ENCODE measurements around the gene APOA1.

The APOA1 gene

GRCh38 chr11:116832350-116833290, 4.8 kb downstream of the APOA1 start:
- H3K9me3 ChIP-seq (replicated peaks; ENCODE audit: low read length): no peaks in the 10 kb centered on the region
- H3K4me2 ChIP-seq (ENCODE audit: low read length): no peak overlapping the region
- H3K4me3 ChIP-seq (ENCODE audit: low read length): no peak overlapping the region
- H3K36me3 ChIP-seq (ENCODE audit: insufficient read depth, low read length): no peaks in the 10 kb centered on the region
- H3K27me3 ChIP-seq (ENCODE audit: control insufficient read depth, insufficient read depth, low read length): no peaks in the 10 kb centered on the region
- H3K9ac ChIP-seq (ENCODE audit: low read depth, low read length): no peak overlapping the region
- H3K4me1 ChIP-seq (ENCODE audit: control insufficient read depth, insufficient read depth, low read length): peaks cover 17% of the 10 kb centered on the region

DNA sequence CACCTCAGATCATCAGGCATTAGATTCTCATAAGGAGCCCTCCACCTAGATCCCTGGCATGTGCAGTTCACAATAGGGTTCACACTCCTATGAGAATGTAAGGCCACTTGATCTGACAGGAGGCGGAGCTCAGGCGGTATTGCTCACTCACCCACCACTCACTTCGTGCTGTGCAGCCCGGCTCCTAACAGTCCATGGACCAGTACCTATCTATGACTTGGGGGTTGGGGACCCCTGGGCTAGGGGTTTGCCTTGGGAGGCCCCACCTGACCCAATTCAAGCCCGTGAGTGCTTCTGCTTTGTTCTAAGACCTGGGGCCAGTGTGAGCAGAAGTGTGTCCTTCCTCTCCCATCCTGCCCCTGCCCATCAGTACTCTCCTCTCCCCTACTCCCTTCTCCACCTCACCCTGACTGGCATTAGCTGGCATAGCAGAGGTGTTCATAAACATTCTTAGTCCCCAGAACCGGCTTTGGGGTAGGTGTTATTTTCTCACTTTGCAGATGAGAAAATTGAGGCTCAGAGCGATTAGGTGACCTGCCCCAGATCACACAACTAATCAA, 5.6 kb downstream of the APOA1 start:
- Histone ChIP-seq H3K9me3 (replicated peaks; ENCODE audit: low read length) (no peaks in the 10 kb centered on the region), H3K4me3 (ENCODE audit: low read length) (no peak overlapping the region), H3K4me1 (ENCODE audit: control insufficient read depth, insufficient read depth, low read length) (peaks cover 17% of the 10 kb centered on the region), H3K36me3 (ENCODE audit: insufficient read depth, low read length) (no peaks in the 10 kb centered on the region), H3K27me3 (ENCODE audit: control insufficient read depth, insufficient read depth, low read length) (no peaks in the 10 kb centered on the region), H3K9ac (ENCODE audit: low read depth, low read length) (no peak overlapping the region), H3K4me2 (ENCODE audit: low read length) (no peak overlapping the region)

GRCh38 chr11:116830184-116830912, 7.1 kb downstream of the APOA1 start:
- peaks cover 8% of the 10 kb centered on the region for H3K4me1 ChIP-seq (ENCODE audit: control insufficient read depth, insufficient read depth, low read length)
- H3K4me2 ChIP-seq (ENCODE audit: low read length): no peak overlapping the region
- H3K9ac ChIP-seq (ENCODE audit: low read depth, low read length): no peak overlapping the region
- no peaks in the 10 kb centered on the region for H3K36me3 ChIP-seq (ENCODE audit: insufficient read depth, low read length)
- no peaks in the 10 kb centered on the region for H3K9me3 ChIP-seq (replicated peaks; ENCODE audit: low read length)
- no peak overlapping the region for H3K4me3 ChIP-seq (ENCODE audit: low read length)
- H3K27me3 ChIP-seq (ENCODE audit: control insufficient read depth, insufficient read depth, low read length): no peaks in the 10 kb centered on the region

DNA sequence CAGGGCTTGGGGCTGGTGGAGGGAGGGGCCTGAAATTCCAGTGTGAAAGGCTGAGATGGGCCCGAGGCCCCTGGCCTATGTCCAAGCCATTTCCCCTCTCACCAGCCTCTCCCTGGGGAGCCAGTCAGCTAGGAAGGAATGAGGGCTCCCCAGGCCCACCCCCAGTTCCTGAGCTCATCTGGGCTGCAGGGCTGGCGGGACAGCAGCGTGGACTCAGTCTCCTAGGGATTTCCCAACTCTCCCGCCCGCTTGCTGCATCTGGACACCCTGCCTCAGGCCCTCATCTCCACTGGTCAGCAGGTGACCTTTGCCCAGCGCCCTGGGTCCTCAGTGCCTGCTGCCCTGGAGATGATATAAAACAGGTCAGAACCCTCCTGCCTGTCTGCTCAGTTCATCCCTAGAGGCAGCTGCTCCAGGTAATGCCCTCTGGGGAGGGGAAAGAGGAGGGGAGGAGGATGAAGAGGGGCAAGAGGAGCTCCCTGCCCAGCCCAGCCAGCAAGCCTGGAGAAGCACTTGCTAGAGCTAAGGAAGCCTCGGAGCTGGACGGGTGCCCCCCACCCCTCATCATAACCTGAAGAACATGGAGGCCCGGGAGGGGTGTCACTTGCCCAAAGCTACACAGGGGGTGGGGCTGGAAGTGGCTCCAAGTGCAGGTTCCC, 7.8 kb downstream of the APOA1 start, which contains the start of gene APOC3:
Gene APOC3 (plus strand): TSS at position 383 of the 659 bp plus-strand sequence. CDS start 676 bp downstream, outside the sequence.
- H3K4me2 ChIP-seq (ENCODE audit: low read length): no peak within 1 kb of the TSS

GRCh38 chr11:116828632-116829524, 8.5 kb downstream of the APOA1 start:
- Histone ChIP-seq H3K4me2 (ENCODE audit: low read length) (no peak overlapping the region), H3K9ac (ENCODE audit: low read depth, low read length) (no peak overlapping the region), H3K4me3 (ENCODE audit: low read length) (no peak overlapping the region), H3K27me3 (ENCODE audit: control insufficient read depth, insufficient read depth, low read length) (no peaks in the 10 kb centered on the region), H3K4me1 (ENCODE audit: control insufficient read depth, insufficient read depth, low read length) (peaks cover 5% of the 10 kb centered on the region), H3K36me3 (ENCODE audit: insufficient read depth, low read length) (no peaks in the 10 kb centered on the region), H3K9me3 (replicated peaks; ENCODE audit: low read length) (no peaks in the 10 kb centered on the region)

More for the DNA sequence above, 7.8 kb downstream of the APOA1 start, which contains the start of gene APOC3:
- Histone ChIP-seq H3K4me3 (ENCODE audit: low read length) (no peak within 1 kb of the TSS), H3K9me3 (replicated peaks; ENCODE audit: low read length) (no peaks in the 10 kb centered on the region), H3K9ac (ENCODE audit: low read depth, low read length) (no peak within 1 kb of the TSS), H3K36me3 (ENCODE audit: insufficient read depth, low read length) (no peaks in the 10 kb centered on the region), H3K27me3 (ENCODE audit: control insufficient read depth, insufficient read depth, low read length) (no peaks in the 10 kb centered on the region), H3K4me1 (ENCODE audit: control insufficient read depth, insufficient read depth, low read length) (peaks cover 5% of the 10 kb centered on the region)

- Histone ChIP-seq H3K9me3 (replicated peaks; ENCODE audit: low read length) (no peaks in the 10 kb centered on the region), H3K4me1 (ENCODE audit: control insufficient read depth, insufficient read depth, low read length) (peaks cover 5% of the 10 kb centered on the region), H3K9ac (ENCODE audit: low read depth, low read length) (no peak overlapping the region), H3K4me3 (ENCODE audit: low read length) (no peak overlapping the region), H3K27me3 (ENCODE audit: control insufficient read depth, insufficient read depth, low read length) (no peaks in the 10 kb centered on the region), H3K4me2 (ENCODE audit: low read length) (no peak overlapping the region), H3K36me3 (ENCODE audit: insufficient read depth, low read length) (no peaks in the 10 kb centered on the region)
Measured at GRCh38 chr11:116827461-116827860, 10.0 kb downstream of the APOA1 start.

DNA sequence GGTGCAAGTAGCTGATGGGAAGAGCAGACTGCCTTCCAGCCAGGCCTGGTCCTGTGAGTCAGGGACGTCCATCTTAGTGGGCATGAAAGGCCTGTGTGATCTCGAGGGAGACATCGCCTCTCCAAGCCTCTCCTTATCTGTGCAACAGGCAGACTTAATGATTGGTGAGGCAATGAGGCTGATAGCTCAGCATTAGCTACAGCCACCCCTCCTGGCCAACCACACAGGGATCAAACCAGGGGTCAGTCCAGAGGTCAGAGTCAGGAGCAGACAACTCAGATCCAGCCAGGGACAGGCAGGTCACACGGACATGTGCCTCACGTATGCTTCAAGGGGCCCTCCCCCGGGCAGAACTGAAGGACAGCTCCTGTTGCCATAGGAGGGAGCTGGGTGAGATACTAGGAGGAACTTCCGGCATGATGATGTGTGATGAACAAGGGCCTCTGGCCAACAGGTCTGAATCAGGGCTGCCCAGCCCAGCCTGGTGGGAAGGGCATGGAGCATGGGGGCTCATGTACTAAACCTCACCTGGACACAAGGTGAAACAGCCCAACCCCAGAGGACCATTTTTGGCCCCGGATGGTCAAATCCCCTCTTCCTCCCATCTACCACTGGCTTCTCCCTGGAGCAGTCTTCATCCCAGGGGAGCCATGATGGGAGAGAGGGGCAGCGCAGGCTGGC, 10.5 kb downstream of the APOA1 start:
- H3K36me3 ChIP-seq (ENCODE audit: insufficient read depth, low read length): no peaks in the 10 kb centered on the region
- H3K4me3 ChIP-seq (ENCODE audit: low read length): no peak overlapping the region
- peaks cover 5% of the 10 kb centered on the region for H3K4me1 ChIP-seq (ENCODE audit: control insufficient read depth, insufficient read depth, low read length)
- no peak overlapping the region for H3K9ac ChIP-seq (ENCODE audit: low read depth, low read length)
- H3K27me3 ChIP-seq (ENCODE audit: control insufficient read depth, insufficient read depth, low read length): no peaks in the 10 kb centered on the region
- no peak overlapping the region for H3K4me2 ChIP-seq (ENCODE audit: low read length)
- no peaks in the 10 kb centered on the region for H3K9me3 ChIP-seq (replicated peaks; ENCODE audit: low read length)

DNA sequence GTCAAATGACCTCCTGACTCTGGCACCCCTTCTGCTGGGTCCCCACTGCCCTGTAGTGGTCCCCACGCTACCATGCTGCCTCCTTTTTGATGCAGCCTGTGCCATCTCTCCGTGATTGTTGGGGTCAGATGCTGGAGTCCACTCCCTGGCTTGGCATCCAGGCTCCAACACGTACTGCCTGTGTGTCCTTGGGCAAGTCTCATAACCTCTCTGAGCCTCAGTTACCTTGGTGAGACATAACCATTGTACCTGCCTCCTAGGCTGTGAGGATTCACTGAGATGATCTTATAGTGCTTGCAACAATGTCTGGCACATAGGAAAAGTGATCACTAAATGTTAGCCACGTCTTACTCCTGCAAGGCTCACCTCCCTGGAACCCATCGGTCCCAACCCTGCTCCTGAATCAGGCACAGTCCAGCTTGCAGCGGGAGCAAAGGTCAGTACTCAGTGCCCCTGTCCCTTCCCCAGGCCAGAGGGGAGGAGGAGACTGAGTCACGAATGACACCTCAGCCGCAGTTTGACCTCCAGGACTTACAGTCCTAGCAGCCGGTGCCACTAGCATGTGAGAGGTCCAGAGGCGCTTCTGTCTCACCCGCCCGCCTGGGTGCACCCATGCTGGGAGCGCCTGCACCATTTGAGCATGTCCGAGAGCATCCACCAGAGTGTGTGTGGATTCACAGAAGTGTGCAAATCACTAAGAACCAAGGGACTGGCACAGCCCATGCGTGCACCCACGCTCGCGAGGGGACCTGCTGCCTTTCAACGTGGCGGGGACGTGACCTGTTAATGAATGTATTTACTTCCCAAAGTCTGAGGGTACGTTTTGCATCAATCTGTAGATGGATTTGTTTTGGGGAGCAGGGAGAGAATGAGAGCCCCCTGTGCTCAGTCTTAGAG, 11.3 kb downstream of the APOA1 start:
- Histone ChIP-seq H3K27me3 (ENCODE audit: control insufficient read depth, insufficient read depth, low read length) (no peaks in the 10 kb centered on the region), H3K9me3 (replicated peaks; ENCODE audit: low read length) (no peaks in the 10 kb centered on the region), H3K4me2 (ENCODE audit: low read length) (no peak overlapping the region), H3K4me1 (ENCODE audit: control insufficient read depth, insufficient read depth, low read length) (peaks cover 5% of the 10 kb centered on the region), H3K36me3 (ENCODE audit: insufficient read depth, low read length) (no peaks in the 10 kb centered on the region), H3K4me3 (ENCODE audit: low read length) (no peak overlapping the region), H3K9ac (ENCODE audit: low read depth, low read length) (no peak overlapping the region)

GRCh38 chr11:116825434-116825833, 12.0 kb downstream of the APOA1 start:
- H3K9ac ChIP-seq (ENCODE audit: low read depth, low read length): no peak overlapping the region
- no peak overlapping the region for H3K4me3 ChIP-seq (ENCODE audit: low read length)
- H3K4me1 ChIP-seq (ENCODE audit: control insufficient read depth, insufficient read depth, low read length): peaks cover 5% of the 10 kb centered on the region
- H3K27me3 ChIP-seq (ENCODE audit: control insufficient read depth, insufficient read depth, low read length): no peaks in the 10 kb centered on the region
- no peaks in the 10 kb centered on the region for H3K9me3 ChIP-seq (replicated peaks; ENCODE audit: low read length)
- H3K36me3 ChIP-seq (ENCODE audit: insufficient read depth, low read length): no peaks in the 10 kb centered on the region
- no peak overlapping the region for H3K4me2 ChIP-seq (ENCODE audit: low read length)

All from skeletal muscle satellite cell (primary cell).